PFSK-1 (cell line): Measurements from ENCODE around the gene ACAA1.

Experiments used
- FOXP2 ChIP-seq: optimal IDR thresholded peaks from 2 replicates; pipeline ENCODE3; 2011; ENCODE audit warnings: borderline replicate concordance, control low read depth, inconsistent platforms; ENCODE audit not compliant: insufficient read depth; ENCODE audit errors: extremely low read length, extremely low read depth
- POLR2AphosphoS5 ChIP-seq: IDR thresholded peaks from 2 replicates; pipeline ENCODE4 v1.6.1; 2012; ENCODE audit warnings: low read depth, mild to moderate bottlenecking, control low read depth, low read length, moderate library complexity
- SIN3A ChIP-seq: IDR thresholded peaks from 2 replicates; pipeline ENCODE4 v1.6.1; 2012; ENCODE audit warnings: mild to moderate bottlenecking, low read length, moderate library complexity, borderline replicate concordance; ENCODE audit not compliant: insufficient read depth
- TAF1 ChIP-seq: IDR thresholded peaks from 2 replicates; pipeline ENCODE4 v1.6.1; 2012; ENCODE audit warnings: low read length, control low read depth, borderline replicate concordance; ENCODE audit not compliant: insufficient read depth
- TF ChIP-seq, protein P1 (sequence below), 2 experiments: IDR thresholded peaks; 2 replicates each; pipeline versions ENCODE4 v1.6.1 to v1.8.0; 2011 to 2012; ENCODE audit warnings: low read depth in 2 of 2, low read length in 2 of 2, control low read depth in 1 of 2, inconsistent platforms in 1 of 2, mild to moderate bottlenecking in 1 of 2, moderate library complexity in 1 of 2; ENCODE audit not compliant: insufficient read depth in 1 of 2

Gene ACAA1

DNA sequence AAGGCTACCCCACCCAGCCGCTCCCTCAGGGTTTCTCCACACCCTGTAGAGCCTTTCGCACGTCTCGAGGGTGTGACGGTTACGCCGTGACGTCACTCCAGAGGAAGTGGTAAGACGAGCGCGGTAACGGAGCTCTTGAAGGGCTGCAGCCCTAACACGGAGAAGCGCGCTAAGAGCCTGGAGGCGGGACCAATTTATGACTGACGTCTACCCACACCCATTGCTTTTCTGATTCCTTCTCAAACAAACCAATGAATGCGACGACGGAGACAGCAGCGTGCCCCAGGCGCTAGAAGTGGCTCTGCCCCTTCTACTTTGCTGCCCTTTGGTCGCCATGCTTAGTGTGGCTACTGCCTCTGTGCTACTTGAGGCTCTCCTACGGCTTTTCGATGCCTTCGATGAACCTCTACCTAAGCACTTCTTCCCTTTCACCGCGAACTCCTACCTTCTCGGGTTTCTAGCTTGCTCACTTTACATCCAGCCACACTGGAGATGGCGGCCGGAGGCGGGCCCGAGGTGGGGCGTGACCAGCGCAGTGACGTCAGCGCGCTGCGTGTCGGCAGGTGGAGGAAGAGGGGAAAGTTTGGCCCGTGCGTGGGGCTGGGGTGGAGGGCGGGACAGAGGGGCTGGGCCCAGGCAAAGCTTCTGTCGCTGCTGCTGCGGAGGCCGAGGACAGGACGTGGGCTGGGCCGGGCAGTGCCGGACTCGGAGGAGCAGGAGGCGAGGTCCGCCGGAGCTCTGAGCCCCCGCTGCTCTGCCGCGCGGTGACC lies 28.2 kb upstream of the ACAA1 start, which contains the start of gene OXSR1:
Gene OXSR1 (plus strand): TSS at position 586 of the 770 bp plus-strand sequence. CDS start 340 bp downstream, outside the sequence.
- peak; percentile 55 for TF ChIP-seq FOXP2
- peak; percentile 81; the same call in 1 of the 2 replicates for TF ChIP-seq POLR2AphosphoS5
- peak; percentile 60; the same call in 1 of the 2 replicates for TF ChIP-seq TAF1
- TF ChIP-seq, protein P1, sequence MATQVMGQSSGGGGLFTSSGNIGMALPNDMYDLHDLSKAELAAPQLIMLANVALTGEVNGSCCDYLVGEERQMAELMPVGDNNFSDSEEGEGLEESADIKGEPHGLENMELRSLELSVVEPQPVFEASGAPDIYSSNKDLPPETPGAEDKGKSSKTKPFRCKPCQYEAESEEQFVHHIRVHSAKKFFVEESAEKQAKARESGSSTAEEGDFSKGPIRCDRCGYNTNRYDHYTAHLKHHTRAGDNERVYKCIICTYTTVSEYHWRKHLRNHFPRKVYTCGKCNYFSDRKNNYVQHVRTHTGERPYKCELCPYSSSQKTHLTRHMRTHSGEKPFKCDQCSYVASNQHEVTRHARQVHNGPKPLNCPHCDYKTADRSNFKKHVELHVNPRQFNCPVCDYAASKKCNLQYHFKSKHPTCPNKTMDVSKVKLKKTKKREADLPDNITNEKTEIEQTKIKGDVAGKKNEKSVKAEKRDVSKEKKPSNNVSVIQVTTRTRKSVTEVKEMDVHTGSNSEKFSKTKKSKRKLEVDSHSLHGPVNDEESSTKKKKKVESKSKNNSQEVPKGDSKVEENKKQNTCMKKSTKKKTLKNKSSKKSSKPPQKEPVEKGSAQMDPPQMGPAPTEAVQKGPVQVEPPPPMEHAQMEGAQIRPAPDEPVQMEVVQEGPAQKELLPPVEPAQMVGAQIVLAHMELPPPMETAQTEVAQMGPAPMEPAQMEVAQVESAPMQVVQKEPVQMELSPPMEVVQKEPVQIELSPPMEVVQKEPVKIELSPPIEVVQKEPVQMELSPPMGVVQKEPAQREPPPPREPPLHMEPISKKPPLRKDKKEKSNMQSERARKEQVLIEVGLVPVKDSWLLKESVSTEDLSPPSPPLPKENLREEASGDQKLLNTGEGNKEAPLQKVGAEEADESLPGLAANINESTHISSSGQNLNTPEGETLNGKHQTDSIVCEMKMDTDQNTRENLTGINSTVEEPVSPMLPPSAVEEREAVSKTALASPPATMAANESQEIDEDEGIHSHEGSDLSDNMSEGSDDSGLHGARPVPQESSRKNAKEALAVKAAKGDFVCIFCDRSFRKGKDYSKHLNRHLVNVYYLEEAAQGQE (IDR thresholded peaks at IDR 0.05; ENCODE audit: insufficient read depth in 1 of 2, low read depth in 2 of 2, low read length in 2 of 2): no peak

DNA sequence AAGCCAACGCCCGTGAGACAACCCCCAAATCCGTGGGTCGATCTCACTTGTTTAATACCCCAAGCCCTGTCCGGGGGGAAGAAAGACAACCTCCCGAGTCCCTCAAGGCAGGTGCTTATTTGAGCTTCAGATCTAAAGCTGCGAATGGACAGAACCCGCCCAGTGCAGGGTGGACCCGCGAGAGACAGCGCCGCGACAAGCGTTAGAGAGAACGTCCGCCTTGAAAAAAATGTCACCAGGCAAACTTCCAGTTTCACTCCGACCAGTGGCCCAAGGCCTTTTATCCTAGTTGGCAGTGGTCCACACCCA lies 27.7 kb upstream of the ACAA1 start:
- TF ChIP-seq SIN3A (0 out of 2 replicates have a peak, but pooled peaks have one; percentile 12), TAF1 (no peak)

DNA sequence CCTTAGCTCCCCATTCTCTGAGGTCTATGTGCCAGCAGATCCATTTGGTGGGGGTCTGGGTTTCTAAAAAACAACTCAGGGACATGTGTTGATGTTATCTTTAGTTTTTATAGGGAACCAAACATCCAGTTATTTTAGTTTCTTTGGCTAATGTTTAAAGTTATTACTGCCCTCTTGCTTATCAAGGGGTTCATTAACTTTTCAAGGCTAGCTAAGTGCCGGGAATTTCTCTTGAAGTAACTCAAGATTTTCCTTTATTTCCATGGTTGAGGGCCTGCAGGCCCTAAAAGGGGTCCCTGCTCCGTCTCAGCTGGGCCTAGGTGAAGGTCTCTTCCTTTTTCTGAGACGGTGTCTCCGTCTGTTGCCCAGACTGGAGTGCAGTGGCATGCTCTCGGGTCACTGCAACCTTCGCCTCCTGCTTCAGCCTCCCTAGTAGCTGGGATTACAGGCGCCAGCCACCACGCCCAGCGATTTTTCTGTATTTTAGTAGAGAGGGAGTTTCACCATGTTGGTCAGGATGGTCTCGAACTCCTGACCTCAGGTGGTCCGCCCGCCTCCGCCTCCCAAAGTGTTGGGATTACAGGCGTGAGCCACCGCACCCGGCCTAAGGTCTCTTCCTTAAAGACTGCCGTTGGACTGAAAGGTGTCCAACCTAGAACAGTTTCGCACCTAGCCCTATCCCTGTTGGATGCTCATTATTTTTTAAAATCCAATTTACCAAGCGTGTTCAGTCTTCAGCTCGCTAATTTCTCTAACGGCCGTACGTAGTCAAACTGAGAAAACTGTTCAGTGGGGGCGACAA lies 27.1 kb upstream of the ACAA1 start:
- TF ChIP-seq, protein P1 (IDR thresholded peaks at IDR 0.05; ENCODE audit: insufficient read depth in 1 of 2, low read depth in 2 of 2, low read length in 2 of 2): no peak
- no peak for TF ChIP-seq FOXP2
- no peak for TF ChIP-seq POLR2AphosphoS5
- TF ChIP-seq TAF1: no peak

DNA sequence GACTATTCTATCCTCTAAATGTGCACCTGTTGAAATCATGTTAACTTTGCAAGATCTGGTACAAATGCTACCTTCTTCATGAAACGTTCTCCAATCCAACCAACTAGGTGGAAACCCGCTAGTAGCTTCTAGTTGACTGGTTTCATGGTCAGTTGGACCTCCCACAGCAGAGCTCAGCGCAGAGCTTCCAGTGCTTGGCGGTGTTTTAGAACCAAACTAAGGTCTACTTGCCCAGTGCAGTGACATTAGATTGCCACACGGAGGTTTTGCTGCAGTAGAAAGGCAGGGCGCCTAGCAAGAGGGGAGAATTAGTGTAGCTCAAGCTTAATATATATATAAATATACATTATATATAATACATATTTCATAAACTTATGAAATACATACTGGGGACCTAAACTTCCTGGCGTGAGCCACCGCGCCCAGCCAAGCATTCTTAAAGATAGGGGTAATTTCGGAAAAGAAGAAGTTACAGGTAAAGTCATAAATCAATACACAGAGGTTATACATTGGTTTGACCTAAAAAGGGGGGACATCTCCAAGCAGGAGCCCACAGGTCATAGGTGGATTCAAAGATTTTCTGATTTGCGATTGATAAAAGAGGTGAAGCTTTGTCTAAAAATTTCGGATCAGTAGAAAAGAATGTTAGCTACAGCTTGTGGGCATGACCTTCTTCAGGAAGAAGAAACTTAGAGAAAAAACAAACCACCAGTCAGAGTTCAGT lies 26.4 kb upstream of the ACAA1 start:
- no peak for TF ChIP-seq FOXP2
- TF ChIP-seq, protein P1 (IDR thresholded peaks at IDR 0.05; ENCODE audit: insufficient read depth in 1 of 2, low read depth in 2 of 2, low read length in 2 of 2): no peak
- TF ChIP-seq POLR2AphosphoS5: no peak
- TF ChIP-seq TAF1: no peak
- TF ChIP-seq SIN3A: no peak

DNA sequence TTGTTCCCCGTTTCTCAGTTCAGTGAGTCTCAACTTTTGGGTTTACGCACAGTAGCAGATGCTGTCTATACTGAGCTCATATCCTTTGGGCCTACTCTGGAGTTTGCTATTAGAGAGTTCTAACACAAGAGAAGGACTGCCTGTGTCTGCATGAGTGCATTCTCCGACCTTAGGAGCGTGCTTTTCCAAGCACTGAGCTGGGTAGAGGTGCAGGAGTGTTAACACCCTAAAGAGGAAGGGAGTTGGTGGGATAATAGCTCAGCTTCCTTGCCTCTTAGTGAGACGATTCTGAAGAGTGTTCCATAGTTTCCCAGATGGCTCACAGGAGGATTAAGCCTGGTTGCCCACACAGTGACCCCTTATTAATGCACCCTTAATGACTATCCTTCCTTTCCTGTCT lies 21.5 kb upstream of the ACAA1 start:
- TF ChIP-seq POLR2AphosphoS5: no peak
- no peak for TF ChIP-seq FOXP2
- TF ChIP-seq, protein P1 (IDR thresholded peaks at IDR 0.05; ENCODE audit: insufficient read depth in 1 of 2, low read depth in 2 of 2, low read length in 2 of 2): no peak
- no peak for TF ChIP-seq SIN3A
- TF ChIP-seq TAF1: no peak
